NCI-H510A treated with DMSO at 0.1 percent for 48 hours (cell line): Measurements from ENCODE around the gene DAPK1.

ENCODE experiments used
- DNase-seq: peaks from one replicate; lab custom pipeline; 2025; lab: John Stamatoyannopoulos, UW

DAPK1 gene

DNA sequence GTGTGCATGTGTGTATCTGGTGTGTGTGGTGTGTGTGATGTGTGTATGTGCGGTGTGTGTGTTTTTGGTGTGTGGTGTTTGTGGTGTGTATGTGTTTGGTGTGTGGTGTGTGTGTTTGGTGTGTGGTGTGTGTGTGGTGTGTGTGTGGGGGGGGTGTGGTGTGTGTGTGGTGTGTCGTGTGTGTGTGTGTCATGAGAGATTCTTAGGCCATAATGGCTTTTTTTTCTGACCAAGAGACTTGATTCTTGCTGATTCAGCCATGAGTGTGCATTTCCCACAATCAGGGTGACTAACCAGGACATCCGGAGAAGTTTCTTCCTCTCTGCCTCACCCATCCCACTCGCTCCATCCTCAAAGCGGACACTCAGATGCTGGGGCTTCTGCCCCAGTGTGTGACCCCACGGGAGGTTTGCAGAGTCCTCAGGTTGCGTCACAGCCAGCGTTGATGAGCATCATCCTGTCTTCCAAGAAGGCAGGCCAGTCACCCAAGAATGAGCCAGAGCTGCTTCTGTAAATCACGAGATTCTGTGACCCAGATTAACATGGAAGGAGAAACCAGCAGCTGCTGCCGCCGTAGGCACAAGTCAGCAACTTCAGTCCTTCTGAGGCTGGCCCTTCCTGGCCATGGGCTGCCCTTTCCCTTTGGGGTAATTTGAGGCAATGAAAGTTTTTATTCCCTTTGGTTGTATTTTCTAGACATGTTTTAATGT, 215.8 kb downstream of the DAPK1 start:
- no peak for DNase-seq

DNA sequence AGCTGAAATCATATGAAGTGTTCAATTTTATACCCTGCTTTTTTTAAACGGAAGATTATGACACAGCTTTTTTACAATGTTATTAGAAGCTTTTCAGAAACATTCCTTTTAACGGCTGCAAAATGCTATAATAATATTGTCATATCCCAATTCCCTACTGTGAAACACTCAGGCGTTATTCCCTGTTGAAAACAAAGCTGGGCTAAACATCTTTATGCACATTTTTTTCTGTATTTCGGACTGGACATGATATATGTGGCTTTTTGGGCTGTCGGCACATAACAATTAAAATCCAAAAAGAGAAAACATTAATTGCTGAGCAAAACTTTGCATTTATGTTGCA, 216.3 kb downstream of the DAPK1 start:
- DNase-seq: no peak

DNA sequence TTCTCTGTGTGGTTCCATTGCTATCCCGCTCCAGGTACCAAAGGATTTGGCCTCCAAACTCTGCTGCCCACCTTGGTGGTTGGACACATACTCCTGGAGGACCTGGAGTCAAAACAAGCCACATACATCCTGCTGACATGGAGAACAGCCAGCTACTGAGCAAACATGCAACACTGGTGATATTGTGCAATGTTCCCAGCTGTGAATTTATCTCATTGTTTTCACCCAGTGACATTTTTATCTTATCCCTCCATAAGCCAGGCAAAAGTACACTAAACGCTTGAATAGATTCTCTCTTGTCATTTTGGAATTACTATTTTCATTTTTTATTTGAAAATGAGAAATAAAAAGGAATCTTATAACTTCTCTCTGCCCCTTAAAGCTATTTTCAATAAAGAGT, 217.2 kb downstream of the DAPK1 start:
- DNase-seq: no peak

DNA sequence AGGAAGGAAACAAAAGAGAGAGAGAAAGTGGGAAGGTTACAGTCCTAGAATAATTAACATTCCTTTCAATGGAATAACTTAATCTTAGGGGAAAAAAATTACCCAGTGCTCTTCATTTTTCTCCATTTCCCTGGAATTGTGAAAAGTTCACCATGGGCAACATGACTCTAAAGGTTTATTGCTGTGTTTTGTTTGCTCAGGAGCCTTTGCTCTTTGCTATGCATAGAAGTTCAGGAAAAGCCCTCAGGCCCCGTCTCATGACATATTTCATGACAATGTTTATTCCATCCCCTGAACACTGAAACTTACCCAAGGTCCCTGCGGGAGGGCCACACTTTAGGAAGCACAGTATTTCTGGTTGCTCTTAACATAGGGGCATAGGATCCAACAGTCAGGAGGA, 218.5 kb downstream of the DAPK1 start:
- DNase-seq: no peak

DNA sequence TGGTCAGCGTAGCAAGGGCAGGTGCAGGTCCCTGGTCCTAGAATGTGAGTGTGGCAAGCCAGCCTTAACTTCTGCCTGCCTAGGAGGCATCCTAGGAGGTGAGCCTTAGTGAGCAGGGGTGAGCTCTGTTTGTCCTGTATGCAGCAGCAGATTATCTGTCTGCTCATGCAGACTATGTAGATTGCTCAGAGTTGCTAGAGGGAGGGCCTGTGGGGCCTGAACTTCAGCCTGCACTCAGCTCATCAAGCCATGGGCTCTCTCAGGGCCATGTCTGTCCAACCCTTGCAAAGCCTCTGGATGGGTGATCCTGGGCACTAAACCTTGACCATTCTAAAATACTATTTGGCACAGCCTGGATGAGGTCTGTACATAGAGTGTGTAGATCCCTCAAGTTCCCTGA, 219.8 kb downstream of the DAPK1 start:
- no peak for DNase-seq

DNA sequence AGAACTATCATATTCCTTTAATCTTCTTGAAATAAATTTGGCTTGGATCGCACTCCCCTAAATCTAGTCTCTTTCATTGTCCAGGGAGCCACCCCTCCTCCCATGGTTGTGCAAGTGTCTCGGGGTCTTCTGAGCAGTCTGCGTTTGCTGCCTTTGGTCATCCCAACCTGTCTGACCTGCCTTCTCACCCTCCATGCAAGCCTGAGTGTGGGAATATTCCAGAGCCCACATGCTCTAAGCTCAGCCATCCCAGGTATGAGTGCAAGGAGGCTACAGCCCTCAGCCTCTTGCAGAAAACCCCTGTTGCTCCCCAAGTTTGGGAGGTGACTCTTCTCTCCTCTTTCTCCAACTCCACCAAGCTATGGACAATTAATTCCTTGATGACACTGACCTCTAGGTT, 220.6 kb downstream of the DAPK1 start:
- no peak for DNase-seq

DNA sequence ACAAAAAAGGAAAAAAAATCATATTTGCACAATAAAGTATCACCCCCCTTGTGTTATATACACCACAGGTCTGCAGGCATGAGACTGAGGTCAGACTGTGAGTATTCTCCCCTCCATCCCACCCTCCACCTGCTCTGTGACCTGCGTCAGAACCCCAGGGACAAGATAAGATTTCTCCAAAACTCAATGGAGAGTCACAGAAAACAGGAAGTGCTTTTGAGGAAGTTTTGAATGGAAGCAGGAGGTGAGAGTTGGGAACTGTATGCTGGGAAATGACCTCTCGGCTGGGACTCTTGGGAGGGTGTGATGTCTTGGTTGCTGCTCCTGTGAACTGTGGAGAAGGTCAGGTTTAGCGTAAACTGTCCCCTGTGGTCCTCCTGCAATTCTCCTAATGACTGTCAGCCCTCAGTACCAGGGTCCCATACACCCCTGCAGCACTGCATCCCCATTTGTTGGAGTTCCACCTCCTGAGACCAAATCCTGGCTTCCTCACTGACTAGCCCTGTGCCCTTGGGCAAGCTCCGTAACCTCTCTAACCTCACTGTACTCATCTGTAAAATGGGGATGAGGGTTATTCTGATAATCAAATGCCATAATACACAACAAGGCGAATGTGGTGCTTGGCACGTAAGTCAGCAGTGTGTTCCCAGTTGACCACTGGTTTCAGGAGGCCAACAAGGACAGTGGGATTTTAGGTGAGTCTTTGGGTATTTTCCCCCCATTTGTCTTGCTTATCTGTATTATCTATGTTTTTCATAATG, 221.4 kb downstream of the DAPK1 start:
- DNase-seq: no peak

DNA sequence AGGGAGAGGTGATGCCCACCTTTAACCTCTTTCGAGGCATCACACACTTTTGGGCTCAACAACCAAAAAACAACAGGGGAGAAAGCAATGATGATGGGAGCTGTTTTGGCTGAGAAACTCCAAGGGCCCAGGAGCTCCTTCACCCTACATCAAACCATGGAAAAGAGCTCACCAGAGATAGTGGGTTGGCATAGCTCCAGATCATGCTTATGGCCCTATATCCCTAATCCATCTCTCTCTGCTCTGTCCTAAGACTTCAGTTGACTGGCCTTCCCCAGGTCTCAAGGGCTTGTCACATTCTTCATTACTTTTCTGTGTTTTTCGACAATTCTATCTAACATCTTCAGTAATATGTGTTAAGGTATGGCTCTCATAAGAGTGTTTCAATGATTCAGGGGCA, 222.5 kb downstream of the DAPK1 start:
- DNase-seq: no peak

DNA sequence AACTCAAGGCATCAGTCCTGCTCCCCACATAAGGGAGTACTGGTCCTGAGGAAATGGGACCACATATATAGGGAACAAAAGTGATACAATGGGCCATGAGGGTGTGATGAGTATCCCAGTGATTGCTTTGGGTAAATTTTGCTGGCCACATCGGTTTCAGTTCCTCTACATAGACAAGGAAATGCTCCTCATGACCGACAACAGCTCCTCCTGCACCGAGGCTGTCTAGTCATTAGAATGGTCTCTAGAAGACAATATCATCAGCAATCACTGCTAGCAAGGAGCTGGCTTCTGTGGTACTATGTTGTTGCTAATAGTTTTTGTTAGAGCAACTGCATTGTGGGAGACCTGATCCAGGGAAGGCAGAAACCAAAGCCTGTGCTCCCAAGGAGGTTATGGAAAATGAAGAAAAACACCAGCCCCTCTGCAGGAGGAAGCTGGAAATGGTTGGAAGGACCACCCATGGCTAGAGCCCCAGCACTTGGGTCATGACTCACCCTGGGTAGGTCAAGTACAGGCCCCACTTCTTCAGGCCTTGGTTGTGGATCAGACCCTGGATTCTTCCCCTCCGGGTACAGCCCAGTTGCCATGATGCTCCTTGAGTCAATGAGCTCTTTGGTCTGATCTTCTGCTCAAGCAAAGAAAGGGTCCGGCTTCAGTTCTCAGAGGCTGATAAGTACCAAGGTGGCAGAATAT, 224.9 kb downstream of the DAPK1 start:
- DNase-seq: no peak

DNA sequence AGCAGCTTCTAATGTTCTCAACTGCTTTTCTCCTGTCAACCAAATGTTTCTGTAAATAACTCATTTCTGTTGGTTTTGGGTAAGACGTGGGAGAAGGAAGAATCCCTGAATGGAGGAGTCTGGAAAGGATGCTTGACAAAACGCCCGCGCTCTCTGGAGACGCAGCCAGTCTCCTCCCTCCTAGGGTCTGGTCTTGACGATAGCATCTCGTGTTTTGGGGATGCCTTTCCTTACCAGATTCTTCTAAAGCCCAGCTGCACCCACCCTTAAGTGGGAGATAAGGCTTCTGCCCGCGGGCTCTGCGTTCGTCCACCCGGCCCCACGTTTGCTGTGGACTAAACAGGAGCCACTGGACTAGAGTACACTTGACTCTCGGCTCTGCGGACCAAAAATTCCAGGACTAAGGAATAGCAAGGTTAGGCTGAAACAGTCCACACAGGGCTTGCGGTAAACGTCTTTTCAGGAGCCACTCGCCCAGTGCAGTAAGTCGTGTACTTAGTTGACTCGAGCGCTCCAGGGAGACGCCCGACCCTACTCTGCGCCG, 227.8 kb downstream of the DAPK1 start:
- DNase-seq: no peak

DNA sequence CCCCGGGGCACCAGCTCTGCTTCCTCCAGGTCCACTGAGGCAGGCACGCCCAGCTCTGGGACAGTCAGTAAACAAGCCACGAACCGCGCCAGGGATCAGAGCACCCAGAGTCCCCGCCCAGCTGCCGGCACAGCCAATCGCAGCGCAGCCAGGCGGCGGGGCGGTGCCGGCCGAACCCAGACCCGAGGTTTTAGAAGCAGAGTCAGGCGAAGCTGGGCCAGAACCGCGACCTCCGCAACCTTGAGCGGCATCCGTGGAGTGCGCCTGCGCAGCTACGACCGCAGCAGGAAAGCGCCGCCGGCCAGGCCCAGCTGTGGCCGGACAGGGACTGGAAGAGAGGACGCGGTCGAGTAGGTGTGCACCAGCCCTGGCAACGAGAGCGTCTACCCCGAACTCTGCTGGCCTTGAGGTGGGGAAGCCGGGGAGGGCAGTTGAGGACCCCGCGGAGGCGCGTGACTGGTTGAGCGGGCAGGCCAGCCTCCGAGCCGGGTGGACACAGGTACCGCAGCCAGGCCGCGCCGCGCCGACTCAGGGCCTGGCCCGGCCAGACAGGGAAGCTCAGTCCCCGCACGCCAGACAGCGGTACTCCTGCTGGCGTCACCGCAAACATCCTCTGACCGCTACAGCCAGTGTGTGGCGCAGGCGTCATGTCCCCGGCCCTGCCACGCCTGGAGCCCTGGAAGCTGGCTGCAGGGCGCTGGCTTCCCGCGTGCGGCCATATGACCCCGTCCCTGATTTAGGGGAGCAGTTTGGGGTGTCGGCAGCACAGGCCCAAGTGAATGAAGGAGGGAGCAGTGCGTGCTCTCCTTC, 228.4 kb downstream of the DAPK1 start, which contains the start of gene CTSL:
TSS of gene CTSL (plus strand) at position 220 of the 810 bp plus-strand sequence. CDS start 1,485 bp downstream, outside the sequence.
- peak; percentile 44 for DNase-seq

DNA sequence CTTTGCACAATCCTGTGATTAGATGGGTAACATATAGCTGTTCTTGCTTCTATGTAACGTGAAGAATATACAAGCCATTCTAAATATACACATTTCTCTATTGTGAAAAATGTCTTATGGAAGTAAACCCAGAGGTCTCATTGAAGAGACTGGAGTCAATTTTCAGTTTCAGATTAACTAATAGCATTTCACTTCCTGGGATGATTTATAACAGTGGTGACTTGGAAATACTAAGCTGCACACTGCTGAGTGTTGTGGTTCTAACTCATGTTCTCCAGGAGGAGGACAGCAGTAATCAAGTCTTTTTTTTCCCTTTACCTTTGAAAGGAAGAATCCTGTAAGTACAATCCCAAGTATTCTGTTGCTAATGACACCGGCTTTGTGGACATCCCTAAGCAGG, 231.6 kb downstream of the DAPK1 start:
- DNase-seq: no peak

DNA sequence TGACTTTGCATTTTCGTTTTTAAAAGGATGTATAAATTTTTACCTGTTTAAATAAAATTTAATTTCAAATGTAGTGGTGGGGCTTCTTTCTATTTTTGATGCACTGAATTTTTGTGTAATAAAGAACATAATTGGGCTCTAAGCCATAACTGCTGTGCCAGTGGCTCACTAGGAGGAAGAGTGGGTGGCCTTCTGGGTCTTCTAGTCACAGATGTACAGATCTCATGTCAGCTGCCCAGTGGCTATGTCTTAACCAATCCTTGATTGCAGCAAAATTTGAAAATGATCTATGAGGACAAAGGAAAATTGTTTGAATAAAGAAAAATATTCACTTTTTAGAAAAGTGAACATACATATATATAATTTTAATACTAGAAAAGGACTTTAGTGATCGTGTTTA, 233.7 kb downstream of the DAPK1 start:
- DNase-seq: no peak

DNA sequence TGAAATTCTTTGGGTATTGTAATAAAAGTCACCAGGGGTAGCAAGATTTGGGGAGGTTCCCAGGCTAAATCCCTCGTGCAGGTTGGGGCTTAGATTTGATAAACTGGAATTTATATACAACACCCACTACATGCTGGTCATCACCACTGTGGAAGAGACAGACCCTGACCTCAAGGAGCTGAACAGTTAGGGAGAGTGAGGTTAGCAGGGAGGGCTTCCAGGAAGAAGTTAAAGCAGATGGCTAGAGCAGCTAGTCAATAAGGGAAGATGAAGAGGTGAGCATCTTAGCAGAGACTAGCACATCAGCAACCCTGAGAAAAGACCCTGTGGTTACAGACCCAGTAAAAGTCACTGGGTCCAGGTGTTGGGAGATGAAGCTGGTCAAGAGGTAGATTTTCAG, 234.7 kb downstream of the DAPK1 start:
- no peak for DNase-seq

DNA sequence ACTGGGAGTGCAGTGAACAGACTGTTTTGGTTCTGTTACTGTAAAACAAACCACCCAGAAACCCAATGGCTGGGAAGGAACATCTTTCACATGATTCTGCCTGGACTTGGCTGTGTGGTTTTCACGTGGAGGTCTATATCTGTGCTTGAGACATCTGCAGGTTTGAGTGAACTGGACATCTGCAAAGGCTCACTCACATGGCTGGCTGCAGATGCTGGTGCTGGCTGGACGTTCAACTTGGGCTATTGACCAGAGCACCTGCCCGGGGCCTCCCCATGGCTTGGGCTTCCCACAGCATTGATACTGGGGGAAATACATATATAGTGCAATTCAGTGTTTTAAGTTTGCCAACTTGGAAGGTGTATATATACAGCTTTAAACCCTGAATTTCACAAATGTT, 235.1 kb downstream of the DAPK1 start:
- DNase-seq: no peak

DNA sequence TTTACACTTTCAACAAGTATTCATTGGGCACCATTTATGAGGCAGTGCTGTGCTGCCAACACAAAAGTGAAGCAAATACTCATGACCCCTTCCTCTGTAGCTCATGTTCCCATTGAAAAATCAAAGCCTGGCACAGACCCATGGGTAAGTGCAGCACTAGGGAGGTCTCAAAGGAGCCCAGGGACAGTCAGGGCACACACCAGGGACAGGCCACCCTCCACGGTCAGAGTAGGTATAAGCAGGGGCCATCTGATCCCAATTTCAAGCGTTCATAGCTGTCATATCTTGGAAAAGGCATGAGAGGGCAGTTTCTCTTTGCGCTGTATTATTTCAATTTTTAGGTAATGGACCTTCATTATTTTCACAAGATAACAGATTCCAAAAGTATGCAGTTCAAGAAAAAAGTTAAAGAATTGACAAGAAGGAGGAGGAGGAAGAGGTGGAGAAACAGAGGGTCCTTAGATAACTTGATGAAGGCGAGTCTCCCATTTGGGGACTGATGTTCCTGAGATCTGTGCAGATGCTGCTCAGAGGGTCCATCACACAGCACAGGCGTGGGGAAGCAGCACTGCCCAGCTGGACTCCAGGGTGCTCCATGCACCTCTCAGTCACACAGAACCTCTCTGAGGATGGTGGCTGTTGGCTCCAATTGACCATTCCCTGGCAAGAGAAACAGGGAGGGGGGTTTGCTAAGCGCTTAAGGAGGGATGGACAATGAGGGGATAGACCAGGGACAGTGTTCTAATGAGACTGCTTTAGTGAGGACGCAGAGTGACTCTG, 235.8 kb downstream of the DAPK1 start:
- DNase-seq: no peak

DNA sequence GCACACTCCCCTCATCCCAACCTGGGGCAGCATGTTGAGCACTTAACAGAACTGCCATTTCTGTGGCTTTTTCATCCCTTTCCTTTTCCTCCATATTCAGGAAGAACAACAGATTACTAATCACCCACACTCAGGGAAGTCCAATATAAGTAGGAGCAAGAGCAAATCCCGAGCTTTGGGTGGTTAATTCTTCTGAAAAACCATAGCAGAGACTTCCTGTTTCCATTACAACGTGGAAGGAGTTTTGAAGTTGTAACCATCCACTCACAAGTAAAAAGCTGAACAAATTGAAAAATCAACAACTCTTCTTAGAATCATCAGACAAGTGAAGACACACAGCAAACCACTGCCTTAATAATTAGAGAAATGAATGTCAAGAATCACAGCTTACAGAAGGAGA, 236.4 kb downstream of the DAPK1 start:
- no peak for DNase-seq

DNA sequence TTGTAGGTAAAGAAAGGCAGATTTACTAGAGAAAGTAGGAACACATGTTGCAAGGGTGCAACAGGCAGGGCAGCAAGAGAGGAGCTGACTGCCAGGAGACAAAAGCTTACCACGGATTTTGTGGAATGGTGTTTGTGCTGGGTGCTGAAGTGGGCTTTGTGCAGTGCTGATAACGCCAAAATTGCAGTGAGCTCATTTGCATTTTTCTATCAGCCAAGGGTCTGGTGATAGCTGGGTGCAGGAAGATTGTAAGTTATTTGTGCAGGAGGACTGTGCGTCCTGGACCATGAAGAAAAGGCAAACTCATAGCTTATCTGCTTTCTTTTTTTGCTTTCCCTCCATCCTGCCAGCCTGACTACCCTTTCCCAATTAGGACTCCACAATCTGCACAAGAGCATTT, 241.9 kb downstream of the DAPK1 start:
- no peak for DNase-seq

DNA sequence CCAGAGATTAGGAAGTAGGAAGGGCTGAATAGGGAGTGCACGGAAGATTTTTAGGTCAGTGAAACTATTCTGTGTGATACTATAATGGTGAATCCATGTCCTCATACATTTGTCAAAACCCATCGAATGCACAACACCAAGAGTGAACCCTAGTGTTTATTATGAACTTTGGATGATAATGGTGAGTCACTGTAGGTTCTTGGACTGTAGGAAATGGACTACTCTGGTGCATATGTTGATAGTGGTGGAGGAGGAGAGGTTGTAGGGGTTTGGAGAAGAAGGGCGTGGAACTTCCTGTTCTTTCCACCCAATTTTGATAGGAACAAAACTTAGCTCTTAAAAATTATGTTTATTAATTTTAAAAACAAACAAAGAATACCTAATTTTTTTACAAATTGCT, 242.5 kb downstream of the DAPK1 start:
- DNase-seq: no peak

DNA sequence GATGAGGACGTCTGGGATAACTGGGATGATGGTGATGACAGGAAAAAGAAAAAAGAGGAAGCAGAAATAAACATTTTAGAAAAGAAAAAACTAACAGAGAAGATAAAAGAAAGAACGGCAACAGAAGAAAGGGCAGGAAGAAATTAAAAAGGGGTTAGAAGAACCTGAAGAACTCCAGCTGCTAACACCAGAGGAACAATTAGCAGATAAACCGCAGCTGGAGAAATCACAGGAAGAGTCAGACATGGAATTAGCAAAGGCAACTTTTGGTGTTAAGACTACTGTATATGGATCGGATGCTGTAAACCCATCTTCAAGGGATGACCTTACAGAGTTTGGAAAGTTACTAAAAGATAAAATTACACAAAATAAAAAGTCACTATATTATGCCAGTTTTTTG, 243.7 kb downstream of the DAPK1 start:
- no peak for DNase-seq

DNA sequence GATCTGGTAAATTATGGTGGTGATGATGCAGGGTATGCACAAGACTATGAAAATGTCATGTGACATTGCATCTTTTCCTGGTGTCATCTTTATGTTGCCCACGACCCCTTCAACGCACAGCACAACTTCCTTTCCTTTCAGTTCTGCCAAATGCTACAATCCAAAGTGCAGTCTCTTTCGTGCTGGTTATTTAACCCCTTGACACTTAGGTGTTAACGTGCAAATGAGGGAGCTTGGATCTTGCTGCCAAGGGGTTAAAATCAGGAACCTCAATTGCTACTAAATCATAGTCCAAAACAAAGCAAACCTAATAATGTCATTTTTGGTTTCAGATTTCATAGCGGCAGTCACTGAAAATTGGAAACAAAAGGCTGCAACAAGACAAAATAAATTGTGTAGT, 244.2 kb downstream of the DAPK1 start:
- no peak for DNase-seq
